HepG2 (cell line): ENCODE measurements around the gene MCRIP2. TPM values are rescaled to one million over a fixed set of nuclear protein-coding genes. Genes with fewer than 3 reads are reported as not detected.

ENCODE experiments used
- GABPB1 ChIP-seq: IDR thresholded peaks from 2 replicates; pipeline ENCODE4 v1.6.1; 2016; ENCODE audit warnings: mild to moderate bottlenecking, missing genetic modification reagents, moderate library complexity, missing compliant biosample characterization
- MAFG ChIP-seq: sonication (generic); formaldehyde crosslinking; IDR thresholded peaks from 2 replicates; pipeline ENCODE4 v1.5.1; 2020; ENCODE audit warnings: mild to moderate bottlenecking, missing genetic modification reagents
- NAIF1 ChIP-seq: sonication (generic); formaldehyde crosslinking; IDR thresholded peaks from 2 replicates; pipeline ENCODE4 v1.5.0; 2020; ENCODE audit warnings: mild to moderate bottlenecking, missing genetic modification reagents, borderline replicate concordance
- NCOR1 ChIP-seq: fragments of 200-600 bp; sonication (generic); IDR thresholded peaks from 2 replicates; pipeline ENCODE4 v1.7.0; 2017; ENCODE audit warnings: antibody characterized with exemption, low read length, borderline replicate concordance
- PPARG ChIP-seq: conservative IDR thresholded peaks from 2 replicates; pipeline ENCODE4 v1.6.1; 2016; ENCODE audit warnings: missing biosample characterization, missing genetic modification reagents
- RFXANK ChIP-seq: IDR thresholded peaks from 2 replicates; pipeline ENCODE4 v1.6.1; 2016
- SAP130 ChIP-seq: IDR thresholded peaks from 2 replicates; pipeline ENCODE4 v1.6.1; 2016; ENCODE audit warnings: low read depth
- ZMYM4 ChIP-seq: sonication (generic); formaldehyde crosslinking; IDR thresholded peaks from 2 replicates; pipeline ENCODE4 v1.8.1; 2023; ENCODE audit warnings: mild to moderate bottlenecking, missing genetic modification reagents
- ZNF225 ChIP-seq: sonication (generic); formaldehyde crosslinking; IDR thresholded peaks from 2 replicates; pipeline ENCODE4 v1.4.0; 2020; ENCODE audit warnings: mild to moderate bottlenecking, missing genetic modification reagents
- ZNF382 ChIP-seq: sonication (generic); formaldehyde crosslinking; IDR thresholded peaks from 2 replicates; pipeline ENCODE4 v1.5.0; 2020; ENCODE audit warnings: missing genetic modification reagents, mild to moderate bottlenecking, borderline replicate concordance
- ZNF557 ChIP-seq: sonication (generic); formaldehyde crosslinking; IDR thresholded peaks from 2 replicates; pipeline ENCODE4 v1.4.0; 2020; ENCODE audit warnings: missing genetic modification reagents
- polyA plus RNA-seq, 8 experiments: library from polyadenylated mRNA; depleted of rRNA in 3 of 8; stranded (reverse) in 7 of 8; unstranded in 1 of 8; fragments of >200 nt; fragmentation: Illumina TruSeq in 4 of 8; extraction: Trizol in 4 of 8; gene quantifications; 2 replicates each; pipeline versions ENCODE4 v1.2.1 to v1.2.3, GENCODE V29; 2011 to 2016; ENCODE audit warnings: low read depth in 4 of 8, missing spikeins in 1 of 8, mixed read lengths in 1 of 8; ENCODE audit not compliant: insufficient read depth in 1 of 8
- total RNA-seq, 5 experiments: library from RNA; depleted of rRNA; stranded (reverse); fragments of >200 nt; fragmentation: Illumina TruSeq; extraction: Trizol; gene quantifications; 2 replicates each; pipeline ENCODE4 v1.2.3, GENCODE V29; 2016; ENCODE audit warnings: low read depth in 1 of 5
- TF ChIP-seq, protein P1 (sequence below): IDR thresholded peaks from 2 replicates; pipeline ENCODE4 v1.6.1; 2016; ENCODE audit warnings: low read depth, missing genetic modification reagents, missing compliant biosample characterization
- TF ChIP-seq, protein P2 (sequence below): sonication (generic); formaldehyde crosslinking; IDR thresholded peaks from 2 replicates; pipeline ENCODE4 v1.9.0; 2021; ENCODE audit warnings: missing genetic modification reagents, borderline replicate concordance
- TF ChIP-seq, protein P3 (sequence below): sonication (generic); formaldehyde crosslinking; IDR thresholded peaks from 2 replicates; pipeline ENCODE4 v1.8.1; 2023; ENCODE audit warnings: missing genetic modification reagents, inconsistent platforms, borderline replicate concordance

MCRIP2 gene
- total and polyA plus RNA-seq, 2 of the 13 experiments (the other 11 are each of a cell fraction or from before 2014, with no cell fraction given) = 39.6 to 76.7 TPM

DNA sequence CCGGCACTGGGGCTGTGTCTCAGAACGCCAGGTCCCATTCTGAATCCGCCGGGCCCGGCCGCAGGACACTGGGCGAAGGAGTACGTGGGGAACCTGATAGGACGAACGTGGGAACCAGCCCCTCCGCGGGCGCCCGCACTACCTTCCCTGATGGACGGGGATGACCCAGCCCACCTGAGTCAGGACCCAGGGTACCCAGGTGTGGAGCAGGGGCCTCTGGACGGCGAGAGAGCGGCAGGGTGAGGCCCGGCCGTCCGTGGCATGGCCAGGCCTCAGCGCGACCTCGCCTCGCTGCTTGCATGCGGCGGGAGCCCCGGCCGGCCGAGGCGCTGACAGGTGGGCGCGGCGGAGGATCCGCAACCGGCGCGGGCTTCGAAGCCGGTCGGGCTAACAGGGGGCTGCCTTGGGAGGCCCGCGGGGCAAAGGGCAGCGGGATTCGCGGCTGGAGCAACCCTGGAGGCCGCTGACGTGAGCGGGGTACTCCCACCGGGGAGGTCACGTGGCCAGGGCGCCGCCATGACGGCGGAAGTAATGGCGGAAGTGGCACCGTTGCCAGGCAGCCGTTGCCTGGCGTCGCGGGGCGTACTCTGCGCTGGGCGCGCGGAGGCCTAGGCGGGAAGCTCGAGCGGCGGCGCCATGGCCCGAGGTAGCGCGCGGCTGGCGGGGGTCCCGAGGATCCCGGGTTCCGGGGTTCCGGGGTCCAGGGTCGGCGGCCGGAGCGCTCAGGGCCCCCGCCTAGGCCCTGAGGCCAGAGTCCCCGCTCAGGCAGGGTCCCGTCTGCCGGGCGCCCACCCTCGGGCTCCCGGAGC lies 7.4 kb downstream of the MCRIP2 start, which contains the start of gene WDR90 (continued):
- TF ChIP-seq NAIF1 (CRISPR knock-in tag) (peak; percentile 53; the same call in 1 of the 2 replicates), ZMYM4 (peak; percentile 90), ZNF557 (CRISPR knock-in tag) (no peak), GABPB1 (CRISPR knock-in tag) (peak; percentile 94), SAP130 (CRISPR knock-in tag) (peak; percentile 99), PPARG (CRISPR knock-in tag) (peak; percentile 78), MAFG (CRISPR knock-in tag) (no peak), ZNF382 (CRISPR knock-in tag) (no peak), RFXANK (CRISPR knock-in tag) (no peak), NCOR1 (no peak), ZNF225 (CRISPR knock-in tag) (peak; percentile 92)
- TF ChIP-seq, protein P1, sequence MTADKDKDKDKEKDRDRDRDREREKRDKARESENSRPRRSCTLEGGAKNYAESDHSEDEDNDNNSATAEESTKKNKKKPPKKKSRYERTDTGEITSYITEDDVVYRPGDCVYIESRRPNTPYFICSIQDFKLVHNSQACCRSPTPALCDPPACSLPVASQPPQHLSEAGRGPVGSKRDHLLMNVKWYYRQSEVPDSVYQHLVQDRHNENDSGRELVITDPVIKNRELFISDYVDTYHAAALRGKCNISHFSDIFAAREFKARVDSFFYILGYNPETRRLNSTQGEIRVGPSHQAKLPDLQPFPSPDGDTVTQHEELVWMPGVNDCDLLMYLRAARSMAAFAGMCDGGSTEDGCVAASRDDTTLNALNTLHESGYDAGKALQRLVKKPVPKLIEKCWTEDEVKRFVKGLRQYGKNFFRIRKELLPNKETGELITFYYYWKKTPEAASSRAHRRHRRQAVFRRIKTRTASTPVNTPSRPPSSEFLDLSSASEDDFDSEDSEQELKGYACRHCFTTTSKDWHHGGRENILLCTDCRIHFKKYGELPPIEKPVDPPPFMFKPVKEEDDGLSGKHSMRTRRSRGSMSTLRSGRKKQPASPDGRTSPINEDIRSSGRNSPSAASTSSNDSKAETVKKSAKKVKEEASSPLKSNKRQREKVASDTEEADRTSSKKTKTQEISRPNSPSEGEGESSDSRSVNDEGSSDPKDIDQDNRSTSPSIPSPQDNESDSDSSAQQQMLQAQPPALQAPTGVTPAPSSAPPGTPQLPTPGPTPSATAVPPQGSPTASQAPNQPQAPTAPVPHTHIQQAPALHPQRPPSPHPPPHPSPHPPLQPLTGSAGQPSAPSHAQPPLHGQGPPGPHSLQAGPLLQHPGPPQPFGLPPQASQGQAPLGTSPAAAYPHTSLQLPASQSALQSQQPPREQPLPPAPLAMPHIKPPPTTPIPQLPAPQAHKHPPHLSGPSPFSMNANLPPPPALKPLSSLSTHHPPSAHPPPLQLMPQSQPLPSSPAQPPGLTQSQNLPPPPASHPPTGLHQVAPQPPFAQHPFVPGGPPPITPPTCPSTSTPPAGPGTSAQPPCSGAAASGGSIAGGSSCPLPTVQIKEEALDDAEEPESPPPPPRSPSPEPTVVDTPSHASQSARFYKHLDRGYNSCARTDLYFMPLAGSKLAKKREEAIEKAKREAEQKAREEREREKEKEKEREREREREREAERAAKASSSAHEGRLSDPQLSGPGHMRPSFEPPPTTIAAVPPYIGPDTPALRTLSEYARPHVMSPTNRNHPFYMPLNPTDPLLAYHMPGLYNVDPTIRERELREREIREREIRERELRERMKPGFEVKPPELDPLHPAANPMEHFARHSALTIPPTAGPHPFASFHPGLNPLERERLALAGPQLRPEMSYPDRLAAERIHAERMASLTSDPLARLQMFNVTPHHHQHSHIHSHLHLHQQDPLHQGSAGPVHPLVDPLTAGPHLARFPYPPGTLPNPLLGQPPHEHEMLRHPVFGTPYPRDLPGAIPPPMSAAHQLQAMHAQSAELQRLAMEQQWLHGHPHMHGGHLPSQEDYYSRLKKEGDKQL (CRISPR knock-in tag) = no peak
- TF ChIP-seq, protein P2, sequence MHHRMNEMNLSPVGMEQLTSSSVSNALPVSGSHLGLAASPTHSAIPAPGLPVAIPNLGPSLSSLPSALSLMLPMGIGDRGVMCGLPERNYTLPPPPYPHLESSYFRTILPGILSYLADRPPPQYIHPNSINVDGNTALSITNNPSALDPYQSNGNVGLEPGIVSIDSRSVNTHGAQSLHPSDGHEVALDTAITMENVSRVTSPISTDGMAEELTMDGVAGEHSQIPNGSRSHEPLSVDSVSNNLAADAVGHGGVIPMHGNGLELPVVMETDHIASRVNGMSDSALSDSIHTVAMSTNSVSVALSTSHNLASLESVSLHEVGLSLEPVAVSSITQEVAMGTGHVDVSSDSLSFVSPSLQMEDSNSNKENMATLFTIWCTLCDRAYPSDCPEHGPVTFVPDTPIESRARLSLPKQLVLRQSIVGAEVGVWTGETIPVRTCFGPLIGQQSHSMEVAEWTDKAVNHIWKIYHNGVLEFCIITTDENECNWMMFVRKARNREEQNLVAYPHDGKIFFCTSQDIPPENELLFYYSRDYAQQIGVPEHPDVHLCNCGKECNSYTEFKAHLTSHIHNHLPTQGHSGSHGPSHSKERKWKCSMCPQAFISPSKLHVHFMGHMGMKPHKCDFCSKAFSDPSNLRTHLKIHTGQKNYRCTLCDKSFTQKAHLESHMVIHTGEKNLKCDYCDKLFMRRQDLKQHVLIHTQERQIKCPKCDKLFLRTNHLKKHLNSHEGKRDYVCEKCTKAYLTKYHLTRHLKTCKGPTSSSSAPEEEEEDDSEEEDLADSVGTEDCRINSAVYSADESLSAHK (CRISPR knock-in tag) = no peak
- TF ChIP-seq, protein P3, sequence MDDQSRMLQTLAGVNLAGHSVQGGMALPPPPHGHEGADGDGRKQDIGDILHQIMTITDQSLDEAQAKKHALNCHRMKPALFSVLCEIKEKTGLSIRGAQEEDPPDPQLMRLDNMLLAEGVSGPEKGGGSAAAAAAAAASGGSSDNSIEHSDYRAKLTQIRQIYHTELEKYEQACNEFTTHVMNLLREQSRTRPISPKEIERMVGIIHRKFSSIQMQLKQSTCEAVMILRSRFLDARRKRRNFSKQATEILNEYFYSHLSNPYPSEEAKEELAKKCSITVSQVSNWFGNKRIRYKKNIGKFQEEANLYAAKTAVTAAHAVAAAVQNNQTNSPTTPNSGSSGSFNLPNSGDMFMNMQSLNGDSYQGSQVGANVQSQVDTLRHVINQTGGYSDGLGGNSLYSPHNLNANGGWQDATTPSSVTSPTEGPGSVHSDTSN (CRISPR knock-in tag) = no peak
